Hepatocyte (in vitro differentiated cells): ENCODE results near the gene TEC.

Experiments
- CTCF ChIP-seq: fragments of 200-600 bp; sonication (generic); IDR thresholded peaks from 2 replicates; pipeline ENCODE4 v1.5.1; 2016; ENCODE audit warnings: antibody characterized with exemption, mild to moderate bottlenecking; ENCODE audit not compliant: poor library complexity
- EZH2 ChIP-seq: fragments of 200-600 bp; sonication (generic); IDR thresholded peaks from 2 replicates; pipeline ENCODE4 v1.6.1; 2016; ENCODE audit warnings: antibody characterized with exemption, mild to moderate bottlenecking, borderline replicate concordance

DNA sequence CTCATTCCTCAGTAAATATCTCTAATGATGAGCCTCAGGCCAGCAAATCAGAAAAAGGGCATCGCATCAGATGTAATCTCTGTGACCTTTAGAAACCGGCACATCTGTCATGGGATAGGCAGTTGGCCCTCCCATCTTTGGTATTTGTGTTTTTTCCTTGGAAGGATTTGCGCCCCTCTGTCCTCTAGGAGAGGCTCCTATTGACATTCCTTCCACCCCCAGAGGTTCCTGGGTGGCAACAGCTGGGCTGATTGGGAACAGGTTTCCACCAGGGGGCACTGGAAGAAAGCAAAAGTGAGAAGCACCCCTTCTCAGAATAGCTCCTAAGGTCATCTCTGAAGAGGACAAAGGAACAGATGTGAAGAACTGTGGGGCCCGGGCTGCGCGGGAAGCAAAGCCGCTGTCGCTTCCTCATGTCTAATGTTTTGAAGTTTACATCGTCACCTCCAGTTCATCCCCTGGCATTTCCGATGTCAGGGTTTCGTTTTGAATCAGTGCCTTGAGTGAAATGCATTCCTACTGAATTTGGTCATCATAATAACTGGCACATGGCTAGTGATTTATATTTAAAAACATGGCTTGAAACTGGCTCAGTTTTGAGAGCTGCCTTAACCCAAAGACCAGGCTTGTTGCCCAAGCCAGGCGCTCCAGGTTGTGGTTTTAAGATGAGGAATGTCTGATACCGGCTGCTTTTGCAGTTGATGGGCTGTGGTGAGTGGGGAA lies 141.8 kb downstream of the TEC start:
- TF ChIP-seq CTCF (peak; percentile 57), EZH2 (no peak)
